HG02678 (cell line): ENCODE measurements around the gene S100A14.
A peak's percentile ranks its signal among the peaks of the same experiment; 100 is the strongest.

Experiments
- ATAC-seq: cut with Tn5 transposase; IDR thresholded peaks from one replicate; pipeline ENCODE4 v1.9.1; 2021; ENCODE audit warnings: mild to moderate bottlenecking, moderate library complexity; ENCODE audit not compliant: unreplicated experiment

S100A14 gene

DNA sequence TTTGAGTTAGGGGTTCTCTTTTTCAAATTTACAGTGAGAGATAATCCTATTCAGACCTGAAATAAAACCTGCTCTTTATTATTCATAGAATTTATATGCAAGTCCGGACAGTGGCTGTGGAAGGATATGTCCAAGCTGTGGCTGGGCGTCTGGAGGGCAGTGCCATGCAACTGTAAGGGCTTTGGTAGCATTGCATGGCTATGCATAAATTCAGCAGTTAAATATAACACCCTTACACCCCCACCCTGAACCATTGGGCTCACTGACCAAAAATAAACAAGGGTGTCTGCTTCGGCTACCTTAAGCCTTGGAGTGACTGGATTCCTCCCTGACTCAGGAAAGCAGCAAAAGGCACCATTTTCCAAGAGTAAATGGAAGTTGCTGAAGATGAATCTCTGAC is 23.2 kb upstream of the S100A14 start:
- ATAC-seq, result no peak

- ATAC-seq, result no peak
These were observed 22.1 kb upstream of the S100A14 start for GRCh38 chr1:153638261-153638660.

GRCh38 chr1:153636312-153636711 is 20.2 kb upstream of the S100A14 start:
- ATAC-seq, result no peak

- ATAC-seq, result no peak
These were observed 19.7 kb upstream of the S100A14 start for GRCh38 chr1:153635872-153636271.

GRCh38 chr1:153633754-153634665 is 17.9 kb upstream of the S100A14 start, which contains the start of gene CHTOP:
TSS of gene CHTOP (plus strand) at chr1:153634066. CDS start at chr1:153636589, 2,523 bp downstream.
- ATAC-seq, result peak; percentile 89

DNA sequence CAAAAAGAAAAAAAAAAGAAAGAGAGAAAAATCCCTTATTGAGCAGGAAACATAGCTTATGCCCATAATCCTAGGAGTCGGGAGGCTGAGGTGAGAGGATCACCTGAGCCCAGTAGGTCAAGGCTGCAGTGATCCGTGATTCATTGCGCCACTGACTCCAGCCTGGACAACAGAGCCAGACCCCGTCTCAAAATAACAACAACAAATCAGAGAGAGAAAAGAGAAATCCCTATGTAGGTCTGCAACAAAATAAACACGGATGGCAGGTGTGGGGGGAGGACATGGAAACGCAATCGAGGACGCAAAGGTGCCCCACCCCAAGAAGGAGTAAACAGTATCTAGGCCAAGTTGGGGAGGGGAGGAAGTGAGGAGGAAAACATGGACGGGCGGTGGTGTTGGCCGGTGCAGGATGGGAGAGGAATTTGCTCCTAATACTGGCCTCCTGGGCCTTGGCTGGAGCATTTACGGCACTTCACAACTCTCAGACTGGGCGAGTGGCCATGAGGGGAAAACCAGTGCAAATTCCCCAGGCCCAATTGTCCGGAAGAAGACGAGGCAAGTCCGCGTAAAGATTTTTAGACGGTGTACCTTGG is 17.1 kb upstream of the S100A14 start:
- peak; percentile 5 for ATAC-seq

GRCh38 chr1:153631047-153632022 is 15.2 kb upstream of the S100A14 start:
- ATAC-seq, result no peak

DNA sequence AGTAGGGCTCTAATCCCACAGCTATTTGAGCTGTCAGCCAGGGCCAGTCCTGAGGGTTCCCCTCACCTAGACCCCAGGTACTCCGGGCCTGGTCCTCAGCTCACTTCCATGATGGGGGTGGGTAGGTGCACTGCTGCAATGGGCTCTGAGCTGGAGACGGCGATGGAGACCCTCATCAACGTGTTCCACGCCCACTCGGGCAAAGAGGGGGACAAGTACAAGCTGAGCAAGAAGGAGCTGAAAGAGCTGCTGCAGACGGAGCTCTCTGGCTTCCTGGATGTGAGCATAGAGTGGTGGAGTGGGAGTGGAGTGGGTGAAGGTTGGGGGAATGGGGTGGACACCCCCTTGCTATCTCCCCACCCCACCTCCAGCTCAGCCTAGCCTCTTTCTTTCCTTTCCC is 14.3 kb upstream of the S100A14 start:
- ATAC-seq, result no peak

- ATAC-seq, result no peak
These were observed 13.8 kb upstream of the S100A14 start for GRCh38 chr1:153629971-153630370.

GRCh38 chr1:153629343-153629665 is 13.2 kb upstream of the S100A14 start:
- ATAC-seq, result no peak

DNA sequence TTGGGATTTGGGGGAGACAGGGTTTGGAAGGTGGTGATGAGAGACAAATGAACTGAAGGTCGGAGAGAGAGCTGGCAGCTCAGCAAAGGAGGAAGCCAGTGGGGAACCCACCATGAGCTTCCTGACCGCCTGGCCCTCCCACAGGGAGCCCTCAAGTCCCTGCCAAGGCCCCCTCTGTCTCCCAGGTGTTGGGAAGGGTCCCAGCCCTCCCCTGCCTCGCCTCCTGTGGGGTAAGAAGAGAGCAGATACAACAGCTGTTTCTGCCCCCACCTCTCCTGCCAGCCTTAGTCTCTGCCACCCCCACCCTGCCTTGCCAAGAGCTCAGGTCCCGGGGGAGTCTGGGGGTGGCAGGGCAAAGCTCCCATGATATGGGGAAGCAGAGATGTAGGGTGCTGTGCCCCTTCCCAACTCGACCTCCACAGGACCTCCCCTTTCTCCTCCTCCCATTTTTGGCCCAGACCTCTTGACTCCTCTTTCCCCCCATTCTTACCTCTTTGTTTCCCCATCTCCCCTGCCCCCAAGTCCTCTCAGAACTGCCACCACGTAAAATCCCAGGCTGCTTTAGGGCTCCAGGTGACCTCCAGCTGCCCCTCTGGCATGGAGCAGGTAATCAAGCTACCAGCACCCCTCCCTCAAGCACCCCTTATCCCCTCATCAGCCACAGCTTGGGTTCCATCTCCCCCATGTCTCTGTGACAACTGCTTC is 12.7 kb upstream of the S100A14 start:
- ATAC-seq, result no peak

DNA sequence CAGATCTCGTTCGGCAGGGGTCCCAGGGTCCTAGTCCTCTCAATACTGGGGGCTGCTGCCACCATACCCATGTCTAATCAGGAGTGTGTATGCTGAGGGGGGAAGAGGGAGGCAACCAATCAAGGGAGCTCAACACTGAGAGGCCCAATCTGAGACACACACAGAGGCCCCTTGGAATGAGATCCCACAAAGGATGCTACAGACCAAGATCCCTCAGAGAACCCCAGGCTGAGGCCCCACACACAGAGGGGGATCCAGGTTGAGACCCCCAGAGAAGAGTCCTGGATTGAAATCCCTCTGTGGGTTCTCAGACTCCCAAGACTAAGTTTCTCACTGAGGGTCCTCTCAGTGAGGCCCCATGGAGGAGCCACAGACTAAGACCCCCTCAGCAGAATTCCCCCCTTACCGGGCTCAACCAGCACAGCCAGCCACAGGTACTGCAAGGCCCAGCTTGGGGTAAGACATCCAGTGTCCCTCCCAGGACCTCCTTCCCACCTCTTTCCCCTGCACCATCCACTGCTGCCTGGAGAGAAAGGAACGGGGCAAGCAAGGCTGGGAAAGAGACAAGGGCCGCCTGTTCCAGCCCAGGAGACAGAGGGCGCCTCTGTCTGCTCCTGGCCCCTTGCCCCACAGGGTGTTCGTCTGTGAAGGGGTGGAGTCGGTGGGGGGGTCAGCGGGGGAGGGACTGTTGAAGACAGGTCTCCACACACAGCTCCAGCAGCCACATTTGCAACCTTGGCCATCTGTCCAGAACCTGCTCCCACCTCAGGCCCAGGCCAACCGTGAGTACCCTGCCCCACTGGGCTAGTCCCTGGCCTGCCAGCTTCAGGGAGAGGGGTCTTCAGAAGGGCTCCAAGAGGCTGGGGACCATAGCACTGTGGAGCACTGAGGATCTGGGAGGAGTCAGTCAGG is 11.8 kb upstream of the S100A14 start, which contains the start of gene S100A1:
Gene S100A1, plus strand, starts transcription at position 720 of the 912 bp plus-strand sequence. CDS start 2,088 bp downstream, outside the sequence.
- no peak for ATAC-seq

- ATAC-seq, result no peak
These were observed 11.0 kb upstream of the S100A14 start, which contains the start of gene S100A13 for GRCh38 chr1:153626904-153627714. TSS of gene S100A13 (minus strand) at chr1:153627505. CDS start at chr1:153626472, 1,033 bp downstream.

DNA sequence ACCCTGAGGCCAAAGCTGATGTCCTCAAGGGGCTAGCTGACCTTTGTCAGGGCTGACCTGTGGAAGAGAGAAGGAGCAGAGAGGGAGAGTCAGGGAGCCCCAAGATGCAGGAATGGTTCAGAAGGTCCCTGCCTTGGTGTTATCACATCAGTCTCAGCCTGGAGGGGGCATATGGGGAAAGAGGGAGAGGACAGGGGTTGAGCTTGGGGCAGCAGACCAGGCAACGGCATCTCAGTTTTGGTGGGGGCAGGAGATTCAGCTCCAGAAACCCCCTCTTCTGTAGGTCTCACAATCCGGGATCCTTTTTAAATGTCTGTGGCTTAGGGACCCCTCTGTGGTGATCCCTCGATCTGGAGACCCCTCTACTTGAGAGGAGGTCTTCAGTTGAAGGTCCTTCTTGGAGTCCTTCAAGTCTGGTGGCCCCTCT is 10.4 kb upstream of the S100A14 start:
- no peak for ATAC-seq

DNA sequence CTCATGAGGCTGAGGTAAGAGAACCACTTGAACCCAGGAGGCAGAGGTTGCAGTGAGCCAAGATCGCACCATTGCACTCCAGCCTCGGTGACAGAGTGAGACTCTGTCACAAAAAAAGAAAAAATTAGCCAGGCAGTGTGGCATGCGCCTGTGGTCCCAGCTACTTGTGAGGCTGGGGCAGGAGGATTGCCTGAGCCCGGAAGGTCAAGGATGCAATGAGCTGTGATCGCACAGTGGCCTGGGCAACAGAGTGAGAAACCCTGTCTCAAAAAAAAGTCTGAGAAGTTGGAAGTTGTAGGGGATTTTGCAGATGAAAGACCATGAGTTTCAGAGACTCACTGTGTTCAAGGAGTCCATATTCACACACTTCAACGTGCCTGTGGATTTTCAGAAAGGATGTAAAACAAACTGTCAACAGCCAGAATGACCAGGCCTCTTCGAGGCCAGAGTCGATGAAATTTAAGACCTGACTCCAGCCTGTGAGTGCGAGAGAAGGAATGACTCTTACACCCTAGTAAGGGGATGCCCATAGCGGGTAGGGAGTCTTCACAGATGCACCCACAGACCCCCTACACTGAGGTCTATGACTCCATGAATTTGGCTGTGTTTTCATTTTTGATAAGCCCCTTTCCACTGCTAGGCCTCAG is 9.0 kb upstream of the S100A14 start:
- ATAC-seq, result no peak

GRCh38 chr1:153623101-153623500 is 7.0 kb upstream of the S100A14 start:
- no peak for ATAC-seq

- ATAC-seq, result no peak
These were observed 3.0 kb upstream of the S100A14 start for GRCh38 chr1:153619171-153619570.

GRCh38 chr1:153617663-153618062 is 1.5 kb upstream of the S100A14 start:
- ATAC-seq, result peak; percentile 75
